Esophagus muscularis mucosa (tissue), 4 donors: ENCODE results near the gene COL16A1. TPM values are rescaled to one million over a fixed set of nuclear protein-coding genes. Genes with fewer than 3 reads are reported as not detected.

ENCODE experiments used
- DNase-seq: peaks from one replicate; pipeline ENCODE4 v3.0.0-alpha.2; 2017; ENCODE audit errors: extremely low spot score
- H3K27ac ChIP-seq, 4 donors: fragments of 200-600 bp; sonication (generic); replicated peaks in 1 of 4; 1 replicate in 3 of 4; 2 replicates in 1 of 4; pipeline ENCODE4 v1.5.1; 2016 to 2019; ENCODE audit warnings: mild to moderate bottlenecking in 1 of 4
- H3K27me3 ChIP-seq, 4 donors: fragments of 200-600 bp; sonication (generic); one replicate each; pipeline versions ENCODE4 v1.5.1 to v1.6.0; 2016 to 2019
- H3K36me3 ChIP-seq, 4 donors: fragments of 200-600 bp; sonication (generic); one replicate each; pipeline ENCODE4 v1.5.1; 2016 to 2019
- H3K4me1 ChIP-seq, 4 donors: fragments of 200-600 bp; sonication (generic); one replicate each; pipeline ENCODE4 v1.5.1; 2016 to 2019
- H3K4me3 ChIP-seq, 4 donors: fragments of 200-600 bp; sonication (generic); 1 replicate in 2 of 4; 2 replicates in 2 of 4; pipeline ENCODE4 v1.5.1; 2016 to 2019; ENCODE audit warnings: mild to moderate bottlenecking in 4 of 4, moderate library complexity in 1 of 4
- H3K9me3 ChIP-seq, 4 donors: fragments of 200-600 bp; sonication (generic); 1 replicate in 3 of 4; 2 replicates in 1 of 4; pipeline ENCODE4 v1.5.1; 2016 to 2019
- EP300 ChIP-seq: sonication (generic); formaldehyde crosslinking; IDR thresholded peaks from one replicate; pipeline ENCODE4 v1.6.1; 2017; ENCODE audit warnings: antibody characterized with exemption
- POLR2A ChIP-seq: fragments of 450-650 bp; IDR thresholded peaks from one replicate; pipeline ENCODE4 v1.6.1; 2017; ENCODE audit warnings: antibody characterized with exemption, moderate library complexity, mild to moderate bottlenecking, low read depth
- POLR2AphosphoS5 ChIP-seq, 2 donors: sonication (generic); formaldehyde crosslinking; IDR thresholded peaks; one replicate each; pipeline ENCODE4 v1.6.1; 2017; ENCODE audit warnings: antibody characterized with exemption in 2 of 2
- WGBS: methylation state at CpG from one replicate; pipeline ENCODE4 v1.1.5; 2018; 5-methylcytosine and 5-hydroxymethylcytosine counted together
- intact Hi-C: fragments of 100-400 bp; cut with DNase I; formaldehyde crosslinking; loops from one replicate; pipeline ENCODE4 v1.15.1; 2023
- total RNA-seq, 4 donors: library from RNA; depleted of rRNA; stranded (reverse); fragments of >200 nt; gene quantifications; one replicate each; pipeline versions ENCODE4 v1.1.0 to v1.2.1, GENCODE V29; 2016
- TF ChIP-seq, protein P1 (sequence below), 3 experiments: fragments of 200-600 bp in 2 of 3; fragments of 450-650 bp in 1 of 3; sonication (generic) in 2 of 3; IDR thresholded peaks; one replicate each; pipeline ENCODE4 v1.5.1; 2017 to 2019; ENCODE audit warnings: antibody characterized with exemption in 3 of 3, mild to moderate bottlenecking in 2 of 3, moderate library complexity in 1 of 3

COL16A1 gene
- total RNA-seq, 4 donors from 2014 or later = 35.1 to 62.7 (median 47.6) TPM

DNA sequence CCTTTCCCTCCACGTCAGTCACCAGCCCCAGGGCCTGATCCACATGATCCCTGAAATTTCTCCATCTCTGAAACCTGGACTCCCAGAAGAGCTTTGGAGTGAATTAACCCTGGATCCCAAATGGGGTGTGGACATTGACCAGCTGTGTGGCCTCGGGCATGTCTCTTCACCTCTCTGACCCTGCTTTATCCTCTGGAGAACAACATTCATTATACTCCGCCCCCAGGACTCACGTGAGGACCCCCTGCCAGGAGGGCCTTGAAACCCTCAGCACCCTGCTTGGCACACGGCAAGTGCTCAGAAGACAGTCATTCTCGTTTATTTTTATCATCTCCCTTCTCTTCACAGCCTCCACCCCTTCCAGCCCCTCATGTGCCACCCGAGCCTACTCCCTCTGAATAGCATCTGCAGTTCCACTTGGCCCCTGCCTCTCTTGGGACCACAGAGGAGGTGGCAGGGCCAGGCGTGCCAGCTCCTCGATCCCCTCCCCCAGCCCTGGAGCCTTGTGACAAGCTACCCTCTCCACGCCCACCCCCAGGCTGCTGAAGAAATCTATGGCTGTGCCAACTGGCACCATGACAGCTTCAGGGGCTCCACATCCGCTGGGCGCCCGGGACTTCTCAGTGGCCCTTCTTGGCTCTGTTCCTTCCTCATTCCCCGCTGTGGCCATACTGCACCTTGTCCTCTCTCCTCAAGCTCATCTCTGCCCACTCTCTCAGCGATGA is 42.3 kb upstream of the COL16A1 start:
- H3K4me3 ChIP-seq = no peak overlapping the region
- no peak overlapping the region for H3K27ac ChIP-seq
- no peaks in the 10 kb centered on the region for H3K27me3 ChIP-seq
- TF ChIP-seq POLR2A = no peak
- TF ChIP-seq, protein P1, sequence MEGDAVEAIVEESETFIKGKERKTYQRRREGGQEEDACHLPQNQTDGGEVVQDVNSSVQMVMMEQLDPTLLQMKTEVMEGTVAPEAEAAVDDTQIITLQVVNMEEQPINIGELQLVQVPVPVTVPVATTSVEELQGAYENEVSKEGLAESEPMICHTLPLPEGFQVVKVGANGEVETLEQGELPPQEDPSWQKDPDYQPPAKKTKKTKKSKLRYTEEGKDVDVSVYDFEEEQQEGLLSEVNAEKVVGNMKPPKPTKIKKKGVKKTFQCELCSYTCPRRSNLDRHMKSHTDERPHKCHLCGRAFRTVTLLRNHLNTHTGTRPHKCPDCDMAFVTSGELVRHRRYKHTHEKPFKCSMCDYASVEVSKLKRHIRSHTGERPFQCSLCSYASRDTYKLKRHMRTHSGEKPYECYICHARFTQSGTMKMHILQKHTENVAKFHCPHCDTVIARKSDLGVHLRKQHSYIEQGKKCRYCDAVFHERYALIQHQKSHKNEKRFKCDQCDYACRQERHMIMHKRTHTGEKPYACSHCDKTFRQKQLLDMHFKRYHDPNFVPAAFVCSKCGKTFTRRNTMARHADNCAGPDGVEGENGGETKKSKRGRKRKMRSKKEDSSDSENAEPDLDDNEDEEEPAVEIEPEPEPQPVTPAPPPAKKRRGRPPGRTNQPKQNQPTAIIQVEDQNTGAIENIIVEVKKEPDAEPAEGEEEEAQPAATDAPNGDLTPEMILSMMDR (IDR thresholded peaks at IDR 0.05) = no peak
- no peak for TF ChIP-seq EP300
- no peak for TF ChIP-seq POLR2AphosphoS5 (IDR thresholded peaks at IDR 0.05)
- peaks cover 0 to 21% (median 13%) of the 10 kb centered on the region in 4 donors for H3K4me1 ChIP-seq
- no peaks in the 10 kb centered on the region for H3K9me3 ChIP-seq
- intact Hi-C loops = loop anchor here (2.0 to 5.0 kb wide), 2 partner anchors 41 to 81 kb away; no protein-coding TSS in a partner anchor
- DNase-seq = no peak
- 48% methylated on average over 15 of the region's 15 CpGs for whole genome bisulfite sequencing
- H3K36me3 ChIP-seq = no peaks in the 10 kb centered on the region

DNA sequence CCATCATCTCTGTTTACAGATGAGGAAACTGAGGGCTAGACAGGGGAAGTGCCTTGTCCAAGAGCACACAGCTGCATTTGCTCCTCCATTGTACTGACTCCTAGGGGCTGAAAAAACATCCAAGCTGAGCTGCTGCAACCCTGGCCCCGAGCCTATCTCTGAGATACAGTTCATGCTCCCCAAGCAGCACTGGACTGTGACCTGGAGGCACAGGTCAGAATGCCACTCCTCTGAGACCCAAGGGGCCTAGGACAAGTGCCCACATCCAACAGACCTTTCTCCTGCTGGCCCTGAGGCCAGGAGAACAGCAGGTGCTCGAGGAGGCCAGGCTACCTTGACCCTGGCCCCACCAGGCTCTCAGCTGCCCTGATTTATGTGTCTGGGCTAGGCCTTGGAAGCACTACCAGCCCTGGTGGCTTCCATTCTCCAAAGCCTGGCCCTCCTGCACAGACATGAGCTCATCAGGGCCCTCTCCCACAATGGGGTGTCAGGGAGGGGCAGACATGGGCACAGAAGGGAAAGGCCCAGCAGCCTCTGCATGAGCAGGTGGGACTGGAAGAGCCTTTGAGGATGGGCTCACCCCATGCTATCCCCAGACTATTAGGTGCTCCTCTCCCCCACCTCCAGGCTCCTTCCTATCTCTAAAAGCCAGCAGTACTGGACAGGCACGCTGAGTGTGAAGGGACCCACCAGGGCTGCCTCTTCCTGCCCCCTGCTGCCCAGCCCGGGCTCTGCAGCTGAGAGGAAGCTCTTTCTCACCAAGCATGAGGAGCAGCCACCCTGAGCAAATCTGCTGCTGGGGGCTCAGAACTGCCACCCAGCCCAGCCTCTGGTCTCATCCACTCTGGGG is 41.5 kb upstream of the COL16A1 start:
- intact Hi-C loops = loop anchor here (2.0 to 5.0 kb wide), 2 partner anchors 42 to 81 kb away; no protein-coding TSS in a partner anchor
- DNase-seq = no peak
- H3K27ac ChIP-seq = no peak overlapping the region

DNA sequence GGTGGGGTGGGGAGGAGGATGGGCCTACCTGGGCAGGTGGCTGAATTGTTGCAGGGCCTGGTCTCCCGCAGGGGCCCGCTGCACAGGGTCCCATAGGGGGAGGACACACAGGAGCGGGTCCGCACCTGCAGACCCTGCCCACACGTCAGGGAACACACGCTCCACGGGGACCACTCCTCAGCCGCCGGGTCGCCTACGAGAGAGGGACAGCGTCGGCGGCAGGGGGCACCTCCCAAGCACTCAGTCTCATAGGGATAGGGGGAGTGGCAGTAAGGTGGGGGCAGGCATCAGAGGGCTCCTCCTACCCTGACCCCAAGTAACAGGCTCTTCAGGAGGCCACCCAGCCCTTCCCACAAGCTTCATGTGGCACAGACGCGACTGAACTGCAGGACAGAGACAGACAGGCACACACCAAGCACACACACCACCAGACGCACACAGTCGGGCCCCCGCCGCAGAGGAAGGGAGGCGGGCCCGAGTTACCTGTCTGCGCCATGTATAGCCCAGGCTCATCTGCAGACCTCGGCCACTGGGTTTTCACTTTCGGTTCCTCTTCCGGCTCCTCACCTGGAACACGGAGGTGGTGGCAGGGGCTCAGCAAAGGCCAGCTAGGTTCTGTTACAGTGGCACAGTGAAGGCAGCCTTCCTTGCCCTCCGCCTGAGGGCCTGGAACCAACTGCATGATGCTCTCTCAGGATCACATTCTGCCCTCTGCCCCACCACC is 40.5 kb upstream of the COL16A1 start:
- WGBS = 92% methylated on average over 22 of the region's 28 CpGs
- Histone ChIP-seq H3K9me3 (no peaks in the 10 kb centered on the region), H3K4me1 (peaks cover 0 to 20% (median 9%) of the 10 kb centered on the region in 4 donors), H3K4me3 (no peak overlapping the region), H3K36me3 (no peaks in the 10 kb centered on the region), H3K27ac (no peak overlapping the region), H3K27me3 (no peaks in the 10 kb centered on the region)
- no peak for DNase-seq
- intact Hi-C loops = loop anchor here (2.0 kb wide), 1 partner anchor 80 kb away; no protein-coding TSS in a partner anchor
- TF ChIP-seq, protein P1 (IDR thresholded peaks at IDR 0.05) = no peak
- TF ChIP-seq POLR2A (no peak), POLR2AphosphoS5 (IDR thresholded peaks at IDR 0.05) (no peak), EP300 (no peak)

More for the DNA sequence above, 41.5 kb upstream of the COL16A1 start:
- TF ChIP-seq, protein P1 (IDR thresholded peaks at IDR 0.05) = peak; percentile 57 to 77 (median 77)
- TF ChIP-seq EP300 = no peak
- TF ChIP-seq POLR2A = no peak
- no peak for TF ChIP-seq POLR2AphosphoS5 (IDR thresholded peaks at IDR 0.05)
- Histone ChIP-seq H3K4me1 (peaks cover 0 to 20% (median 10%) of the 10 kb centered on the region in 4 donors), H3K36me3 (no peaks in the 10 kb centered on the region), H3K9me3 (no peaks in the 10 kb centered on the region), H3K4me3 (no peak overlapping the region), H3K27me3 (no peaks in the 10 kb centered on the region)
- 0% methylated on average over 1 of the region's 4 CpGs for WGBS

DNA sequence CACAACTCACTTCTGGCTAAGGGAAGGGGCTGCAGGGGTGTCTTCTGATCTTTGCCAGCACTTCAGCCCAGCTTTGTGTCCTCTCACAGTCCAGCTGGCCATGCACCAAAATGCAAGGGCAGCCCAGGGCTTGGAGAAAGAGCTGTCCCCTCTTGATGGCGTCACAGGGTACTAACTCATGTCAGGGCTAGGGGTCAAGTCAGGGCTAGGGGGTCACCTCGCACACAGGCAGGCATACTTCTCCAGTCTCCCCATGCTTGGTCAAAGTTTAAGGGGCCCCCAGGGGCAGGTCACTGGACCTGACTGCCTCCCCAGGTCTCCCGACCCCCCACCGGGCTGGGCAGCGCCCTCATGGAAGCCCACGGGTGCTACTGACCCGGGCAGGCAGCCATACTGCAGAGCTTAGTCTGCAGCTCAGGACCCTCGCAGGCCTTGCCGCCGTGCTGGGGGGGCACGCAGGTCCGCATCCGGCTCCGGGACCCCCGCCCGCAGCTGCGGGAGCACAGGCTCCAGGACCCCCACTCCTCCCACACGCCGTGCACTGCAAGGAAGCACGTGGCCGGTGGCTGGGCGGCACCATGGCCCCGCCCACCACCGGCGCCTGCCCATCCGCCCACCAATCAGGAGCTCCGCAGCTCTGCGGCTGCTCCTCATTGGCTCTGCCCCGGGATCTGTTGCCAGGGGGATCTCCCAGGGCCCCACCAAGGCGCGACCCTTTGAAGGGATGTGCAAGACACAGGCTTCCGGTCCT is 38.8 kb upstream of the COL16A1 start:
- Histone ChIP-seq H3K36me3 (peaks cover 0 to 3% (median 0%) of the 10 kb centered on the region in 4 donors), H3K27me3 (no peaks in the 10 kb centered on the region), H3K9me3 (no peaks in the 10 kb centered on the region), H3K4me3 (no peak overlapping the region), H3K27ac (no peak overlapping the region), H3K4me1 (peaks cover 0 to 20% (median 7%) of the 10 kb centered on the region in 4 donors)
- TF ChIP-seq POLR2A (no peak), EP300 (no peak), POLR2AphosphoS5 (IDR thresholded peaks at IDR 0.05) (no peak)
- TF ChIP-seq, protein P1 (IDR thresholded peaks at IDR 0.05) = no peak
- WGBS = 92% methylated on average over 20 of the region's 32 CpGs
- no peak for DNase-seq
- intact Hi-C loops = no loop called here
